NCI-H187 treated with DMSO at 0.1 percent for 48 hours (cell line): Measurements from ENCODE around the gene CMSS1.

ENCODE experiments used
- DNase-seq: peaks from one replicate; lab custom pipeline; 2025; lab: John Stamatoyannopoulos, UW

The CMSS1 gene

GRCh38 chr3:99960123-99960878 is 142.6 kb downstream of the CMSS1 start:
- no peak for DNase-seq

- DNase-seq: no peak
Observed at GRCh38 chr3:99960941-99961340, 143.3 kb downstream of the CMSS1 start.

- DNase-seq: no peak
Observed at GRCh38 chr3:99961756-99962515, 144.3 kb downstream of the CMSS1 start.

- no peak for DNase-seq
Observed at GRCh38 chr3:99962703-99963102, 145.0 kb downstream of the CMSS1 start.

- DNase-seq: no peak
Observed at GRCh38 chr3:99965077-99965476, 147.4 kb downstream of the CMSS1 start.

GRCh38 chr3:99965681-99966408 is 148.2 kb downstream of the CMSS1 start:
- no peak for DNase-seq

- no peak for DNase-seq
Observed at GRCh38 chr3:99966662-99967416, 149.2 kb downstream of the CMSS1 start.

GRCh38 chr3:99967796-99968195 is 150.1 kb downstream of the CMSS1 start:
- no peak for DNase-seq

GRCh38 chr3:99969136-99969535 is 151.5 kb downstream of the CMSS1 start:
- DNase-seq: no peak

GRCh38 chr3:99970198-99970597 is 152.5 kb downstream of the CMSS1 start:
- no peak for DNase-seq

- DNase-seq: no peak
Observed at GRCh38 chr3:99971761-99972160, 154.1 kb downstream of the CMSS1 start.

- no peak for DNase-seq
Observed at GRCh38 chr3:99972380-99973104, 154.9 kb downstream of the CMSS1 start.

GRCh38 chr3:99974989-99975388 is 157.3 kb downstream of the CMSS1 start:
- no peak for DNase-seq

GRCh38 chr3:99976584-99976983 is 158.9 kb downstream of the CMSS1 start:
- no peak for DNase-seq

- DNase-seq: no peak
Observed at GRCh38 chr3:99978221-99978620, 160.6 kb downstream of the CMSS1 start.

GRCh38 chr3:99980606-99981005 is 162.9 kb downstream of the CMSS1 start:
- DNase-seq: no peak

GRCh38 chr3:99981138-99981537 is 163.5 kb downstream of the CMSS1 start:
- no peak for DNase-seq

- DNase-seq: no peak
Observed at GRCh38 chr3:99982650-99983049, 165.0 kb downstream of the CMSS1 start.

- no peak for DNase-seq
Observed at GRCh38 chr3:99984139-99984538, 166.5 kb downstream of the CMSS1 start.

GRCh38 chr3:99984668-99985067 is 167.0 kb downstream of the CMSS1 start:
- DNase-seq: no peak

- DNase-seq: no peak
Observed at GRCh38 chr3:99990179-99990578, 172.5 kb downstream of the CMSS1 start.
